Activated CD8-positive, alpha-beta T cell treated with anti-CD3 and anti-CD28 coated beads for 36 hours (primary cell): ENCODE data around the gene ASB10. TPM values are rescaled to one million over a fixed set of nuclear protein-coding genes. Genes with fewer than 3 reads are reported as not detected.

Source experiments
- ATAC-seq: fragments of 200-7000 bp; cut with Tn5 transposase; one replicate; pipeline ENCODE4 v1.10.0; 2021; ENCODE audit warnings: mild to moderate bottlenecking, moderate library complexity
- CTCF ChIA-PET: fragments of 350-600 bp; sonication (Branson Sonifier 250); formaldehyde crosslinking; loops from one replicate; lab custom pipeline; 2021; ENCODE audit warnings: antibody characterized with exemption; lab: Charles Lee
- POLR2A ChIA-PET: fragments of 350-600 bp; sonication (Branson Sonifier 250); formaldehyde crosslinking; loops from one replicate; lab custom pipeline; 2021; ENCODE audit warnings: antibody characterized with exemption; lab: Charles Lee
- DNase-seq: peaks from one replicate; pipeline ENCODE4 v3.0.0-alpha.2; 2020
- H3K27ac Mint-ChIP-seq: one replicate; pipeline ENCODE4 v1.8.0; 2021; ENCODE audit warnings: mild to moderate bottlenecking, mixed read lengths
- H3K27me3 Mint-ChIP-seq: one replicate; pipeline ENCODE4 v1.8.0; 2021; ENCODE audit warnings: mixed read lengths
- H3K36me3 Mint-ChIP-seq: one replicate; pipeline ENCODE4 v1.8.0; 2021; ENCODE audit warnings: low read depth, mixed read lengths
- H3K4me1 Mint-ChIP-seq: one replicate; pipeline ENCODE4 v1.8.0; 2021; ENCODE audit warnings: low read depth, mixed read lengths
- H3K4me3 Mint-ChIP-seq: one replicate; pipeline ENCODE4 v1.8.0; 2021; ENCODE audit warnings: mild to moderate bottlenecking, moderate library complexity, mixed read lengths
- H3K9me3 Mint-ChIP-seq: one replicate; pipeline ENCODE4 v1.8.0; 2021; ENCODE audit warnings: mixed read lengths
- CTCF ChIP-seq: fragments of 200-600 bp; IDR thresholded peaks from one replicate; pipeline ENCODE4 v1.8.0; 2022; ENCODE audit warnings: antibody characterized with exemption, mild to moderate bottlenecking
- intact Hi-C: fragments of 100-400 bp; cut with micrococcal nuclease; formaldehyde crosslinking; loops from one replicate; pipeline ENCODE4 v1.10.0; 2022
- total RNA-seq, 2 experiments: library from RNA; stranded (reverse); gene quantifications; one replicate each; pipeline ENCODE4 v1.2.3, GENCODE V29; 2021

ASB10 gene
- total RNA-seq, 2 experiments from 2014 or later: not detected

GRCh38 chr7:151128144-151128543, 58.9 kb downstream of the ASB10 start:
- ChIA-PET POLR2A (interaction anchor here (0.6 kb wide), 1 partner anchor 347 kb away, joined by 4 read pairs; no protein-coding TSS in a partner anchor), CTCF (interaction anchor here (0.6 to 2.4 kb wide), 2 partner anchors 39 to 165 kb away, joined by 3 to 8 read pairs; partner anchors contain the start of gene GBX1)
- no peak for ATAC-seq
- H3K4me1 Mint-ChIP-seq: no peaks in the 10 kb centered on the region
- no peak for DNase-seq
- peaks cover 5% of the 10 kb centered on the region for H3K36me3 Mint-ChIP-seq
- H3K4me3 Mint-ChIP-seq: no peak overlapping the region
- no peak overlapping the region for H3K27ac Mint-ChIP-seq
- no peaks in the 10 kb centered on the region for H3K27me3 Mint-ChIP-seq
- intact Hi-C loops: no loop called here
- TF ChIP-seq CTCF: no peak
- H3K9me3 Mint-ChIP-seq: no peaks in the 10 kb centered on the region

- Mint-ChIP-seq H3K27me3 (no peaks in the 10 kb centered on the region), H3K27ac (no peak overlapping the region), H3K4me3 (no peak overlapping the region), H3K4me1 (no peaks in the 10 kb centered on the region), H3K9me3 (no peaks in the 10 kb centered on the region), H3K36me3 (peaks cover 5% of the 10 kb centered on the region)
- CTCF ChIA-PET: interaction anchor here (1.5 to 2.4 kb wide), 2 partner anchors 40 to 117 kb away, joined by 3 to 8 read pairs; partner anchors contain the start of gene GBX1
- DNase-seq (no peak), ATAC-seq (no peak)
- POLR2A ChIA-PET: no interaction called here
- intact Hi-C loops: no loop called here
- no peak for TF ChIP-seq CTCF
Measured at GRCh38 chr7:151126491-151127137, 60.4 kb downstream of the ASB10 start.

GRCh38 chr7:151125846-151126481, 61.1 kb downstream of the ASB10 start:
- Mint-ChIP-seq H3K4me3 (no peak overlapping the region), H3K9me3 (no peaks in the 10 kb centered on the region), H3K27me3 (no peaks in the 10 kb centered on the region), H3K4me1 (no peaks in the 10 kb centered on the region), H3K27ac (no peak overlapping the region), H3K36me3 (peaks cover 5% of the 10 kb centered on the region)
- intact Hi-C loops: no loop called here
- ATAC-seq (no peak), DNase-seq (no peak)
- CTCF ChIA-PET: interaction anchor here (1.0 to 1.5 kb wide), 3 partner anchors 12 to 118 kb away, joined by 3 to 4 read pairs (median 3); no protein-coding TSS in a partner anchor
- POLR2A ChIA-PET: no interaction called here
- TF ChIP-seq CTCF: no peak

Other genes starting within 250 kb of the ASB10 start
- under 1 TPM; 0.23 to 0.29 TPM for gene KCNH2, start 208.9 kb downstream of the ASB10 start, total RNA-seq
- 1 to 10 TPM; 5.4 to 6.2 TPM for gene NOS3, start 196.2 kb downstream of the ASB10 start, total RNA-seq
- 10 to 100 TPM; 12.6 to 14.0 TPM for gene ATG9B, start 162.8 kb downstream of the ASB10 start, total RNA-seq
- gene ABCB8, start 158.8 kb downstream of the ASB10 start, total RNA-seq: 10 to 100 TPM; 41.4 to 47.5 TPM
- 1 to 10 TPM; 3.7 to 5.8 TPM for gene ASIC3, start 138.7 kb downstream of the ASB10 start, total RNA-seq
- gene CDK5, start 129.4 kb downstream of the ASB10 start, total RNA-seq: 10 to 100 TPM in 1 of 2 experiments, 1 to 10 TPM in 1; 9.9 to 10.4 TPM
- gene SLC4A2, start 127.7 kb downstream of the ASB10 start, total RNA-seq: 10 to 100 TPM; 42.7 to 46.1 TPM
- gene FASTK, start 106.4 kb downstream of the ASB10 start, total RNA-seq: 10 to 100 TPM; 54.0 to 59.4 TPM
- 10 to 100 TPM; 59.7 to 64.2 TPM for gene TMUB1, start 103.8 kb downstream of the ASB10 start, total RNA-seq
- gene AGAP3, start 100.8 kb downstream of the ASB10 start, total RNA-seq: 10 to 100 TPM; 20.6 to 22.0 TPM
- not detected for gene GBX1, start 19.6 kb downstream of the ASB10 start, total RNA-seq
- gene H2BK1, start 23.2 kb upstream of the ASB10 start, total RNA-seq: not detected
- 10 to 100 TPM; 48.1 to 56.2 TPM for gene ABCF2, start 40.0 kb upstream of the ASB10 start, total RNA-seq
- 10 to 100 TPM; 23.7 to 27.3 TPM for gene CHPF2, start 45.2 kb upstream of the ASB10 start, total RNA-seq
- gene SMARCD3, start 61.4 kb upstream of the ASB10 start, total RNA-seq: 1 to 10 TPM; 8.2 to 8.9 TPM
- 10 to 100 TPM; 41.0 to 42.5 TPM for gene NUB1, start 154.6 kb upstream of the ASB10 start, total RNA-seq
- gene WDR86, start 222.8 kb upstream of the ASB10 start, total RNA-seq: under 1 TPM; 0.25 TPM